Stimulated activated CD8-positive, alpha-beta memory T cell treated with anti-CD3 and anti-CD28 coated beads, Interleukin-7, amount 100 ng/mL, for 4 hours (primary cell): ENCODE measurements around the gene TRAF5.

Source experiments
- DNase-seq, 2 donors: peaks; one replicate each; pipeline ENCODE4 v3.0.0-alpha.2; 2020; ENCODE audit warnings: low read depth in 2 of 2

The TRAF5 gene

GRCh38 chr1:211420845-211421454 is 94.3 kb downstream of the TRAF5 start:
- no peak for DNase-seq

GRCh38 chr1:211424018-211424417 is 97.4 kb downstream of the TRAF5 start:
- no peak for DNase-seq
